IPS-11a (cell line): Measurements from ENCODE around the gene OXTR.

ENCODE experiments used
- H3K4me3 ChIP-seq: one replicate; pipeline ENCODE4 v1.5.1; 2013; ENCODE audit warnings: low read depth, low read length, control low read depth

OXTR gene

GRCh38 chr3:8769088-8769822 lies at the start of gene OXTR:
OXTR (minus strand) TSS chr3:8769613; CDS start chr3:8768187, 1,426 bp downstream.
- H3K4me3 ChIP-seq, result peak within 1 kb of the TSS; percentile 10

DNA sequence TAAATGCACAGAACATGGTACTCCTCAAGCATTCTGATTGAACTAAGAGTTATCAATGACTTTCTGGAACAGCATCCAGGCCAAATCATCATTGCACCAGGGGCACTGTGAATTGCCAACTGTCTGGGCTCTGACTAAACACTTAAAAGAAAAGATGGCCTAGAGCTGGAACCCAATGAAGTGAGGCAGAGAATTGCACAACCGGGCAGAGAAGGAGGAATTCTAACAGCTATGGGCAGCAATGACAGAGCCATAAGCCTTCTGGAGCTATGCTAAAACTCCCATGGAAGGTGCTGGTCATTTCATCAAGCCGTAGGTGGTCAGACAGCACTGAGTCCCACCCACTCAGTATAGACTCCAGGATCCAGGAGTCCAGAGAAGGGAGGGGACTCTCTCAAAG lies 48.1 kb upstream of the OXTR start:
- no peak overlapping the region for H3K4me3 ChIP-seq

GRCh38 chr3:8816106-8816505 lies 46.7 kb upstream of the OXTR start:
- H3K4me3 ChIP-seq, result no peak overlapping the region

GRCh38 chr3:8813411-8813810 lies 44.0 kb upstream of the OXTR start:
- no peak overlapping the region for H3K4me3 ChIP-seq

DNA sequence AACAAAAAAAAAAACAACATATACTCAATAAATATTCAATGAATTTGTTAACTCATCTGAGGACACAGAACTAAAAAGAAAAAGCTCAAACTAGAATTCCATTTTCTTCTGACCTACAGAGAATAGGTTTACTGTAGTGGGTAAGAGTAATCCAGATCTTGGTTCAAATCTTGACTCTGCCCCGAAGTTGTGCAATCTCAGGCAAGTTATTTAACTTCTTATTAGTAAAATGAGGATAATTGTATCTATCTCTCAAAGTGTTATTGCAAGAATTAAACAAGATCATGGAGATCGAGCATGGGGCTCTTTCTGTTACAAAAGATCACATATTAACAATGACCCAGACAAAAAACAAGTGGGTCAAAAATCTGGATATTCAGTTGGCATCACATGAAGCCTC lies 41.1 kb upstream of the OXTR start:
- H3K4me3 ChIP-seq, result no peak overlapping the region

GRCh38 chr3:8805774-8806173 lies 36.4 kb upstream of the OXTR start:
- no peak overlapping the region for H3K4me3 ChIP-seq

DNA sequence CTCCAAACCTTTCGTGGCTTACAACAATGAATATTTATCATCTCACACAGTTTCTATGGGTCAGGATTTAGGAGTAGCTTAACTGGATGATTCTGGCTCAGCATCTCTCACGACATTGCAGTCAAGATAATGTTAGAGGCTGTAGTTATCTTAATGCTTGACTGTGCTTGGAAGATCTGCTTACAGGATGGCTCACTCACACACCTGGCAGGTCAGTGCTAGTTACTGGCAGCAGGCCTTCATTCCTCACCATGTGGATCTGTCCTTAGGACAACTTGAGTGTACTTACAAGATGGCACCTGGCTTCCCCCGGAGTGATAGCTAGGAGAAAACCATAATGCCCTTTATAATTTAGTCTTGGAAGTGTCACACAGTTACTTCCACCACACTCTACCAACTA lies 32.8 kb upstream of the OXTR start:
- H3K4me3 ChIP-seq, result no peak overlapping the region

- H3K4me3 ChIP-seq, result no peak overlapping the region
Measured at GRCh38 chr3:8800016-8800415, 30.6 kb upstream of the OXTR start.

DNA sequence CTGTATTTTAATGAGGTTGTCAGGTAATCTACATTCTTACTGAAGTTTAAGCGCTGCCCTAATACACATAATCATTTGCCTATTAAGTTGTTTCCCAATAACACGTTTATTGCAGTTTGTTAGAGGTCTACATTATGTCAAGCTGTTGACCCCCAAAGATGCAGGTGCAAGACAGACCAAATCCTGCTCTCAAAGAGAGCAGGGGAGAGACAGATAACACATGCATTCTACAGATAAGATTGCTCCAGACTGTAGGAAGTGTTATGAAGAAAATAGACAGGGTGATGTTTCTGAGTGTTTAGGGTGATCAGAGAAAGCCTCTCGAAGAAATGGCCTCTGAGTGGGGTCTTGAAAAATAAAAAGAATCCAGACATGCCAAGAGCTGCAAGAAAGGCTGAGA lies 24.8 kb upstream of the OXTR start:
- no peak overlapping the region for H3K4me3 ChIP-seq

DNA sequence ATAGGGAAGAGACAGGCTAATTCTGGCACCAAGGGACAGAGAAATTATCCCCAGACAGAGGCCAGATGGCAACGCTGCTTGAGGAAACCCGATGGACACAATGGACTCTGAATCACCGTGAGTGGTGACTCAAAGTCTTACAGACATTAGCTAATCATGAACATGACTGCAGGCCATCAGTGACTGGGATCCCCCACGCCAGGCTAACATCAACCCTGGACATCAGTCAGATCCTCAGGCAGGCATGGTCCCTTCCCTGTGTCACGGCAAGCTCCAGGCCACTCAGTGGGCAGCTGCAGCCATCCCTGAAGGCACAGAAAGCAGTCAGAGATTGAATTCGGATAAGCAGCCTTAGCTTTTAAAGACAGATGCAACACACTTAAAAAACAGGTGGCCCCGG lies 23.8 kb upstream of the OXTR start:
- no peak overlapping the region for H3K4me3 ChIP-seq

DNA sequence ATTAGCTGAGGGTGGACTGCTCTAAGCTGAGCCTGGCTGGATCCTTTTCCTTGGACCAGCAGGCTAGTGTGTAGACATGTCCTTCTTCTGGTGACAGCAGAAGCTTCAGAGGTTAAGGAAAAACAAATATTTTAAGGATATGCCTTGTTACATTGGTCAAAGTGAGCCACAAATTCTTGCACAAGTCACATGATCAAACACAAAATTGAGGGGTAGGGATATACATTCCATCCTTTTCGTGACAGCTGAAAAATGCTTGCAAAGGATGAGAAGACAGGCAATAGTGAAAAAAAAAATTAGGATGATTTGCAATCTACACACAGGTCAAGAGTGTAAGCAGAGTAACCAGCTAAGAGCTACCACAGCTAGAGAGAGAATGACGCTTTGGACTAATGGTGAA lies 21.1 kb upstream of the OXTR start:
- no peak overlapping the region for H3K4me3 ChIP-seq

DNA sequence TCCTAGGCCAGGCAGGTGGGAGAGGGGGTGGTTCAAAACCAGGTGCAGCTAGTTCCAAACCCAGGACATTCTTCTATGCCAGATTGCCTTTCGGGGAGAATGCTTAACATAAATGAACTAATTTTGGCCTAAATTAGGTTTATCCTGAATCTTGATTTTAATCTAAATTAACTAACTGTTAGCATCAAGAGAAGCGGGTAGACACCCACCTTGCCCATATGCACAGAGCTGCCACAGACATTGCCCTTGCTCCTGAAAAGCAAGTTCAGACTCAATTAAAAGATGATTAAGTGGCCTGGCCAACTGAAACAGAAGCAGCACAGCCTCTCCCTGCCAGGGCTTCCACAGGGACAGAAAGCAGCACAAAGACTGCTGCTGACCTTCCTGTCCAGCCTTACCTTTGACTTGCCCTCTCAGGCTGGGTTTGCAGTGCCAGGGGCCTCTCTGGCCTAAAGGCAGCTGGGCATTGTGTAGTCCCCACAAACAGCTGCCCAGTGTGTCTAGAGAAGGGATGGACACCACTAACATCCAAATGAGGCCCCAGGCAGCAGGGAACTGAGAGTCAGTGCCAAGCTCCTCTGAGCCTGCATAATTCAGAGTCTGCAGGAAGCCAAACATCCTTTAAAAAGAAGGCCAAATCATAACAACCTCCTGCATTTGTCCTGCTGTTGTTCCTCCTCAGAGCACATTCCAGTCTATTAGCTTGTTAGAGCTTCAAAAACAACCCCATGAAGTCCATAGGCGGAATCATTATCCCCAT lies 15.4 kb upstream of the OXTR start:
- no peak overlapping the region for H3K4me3 ChIP-seq

- H3K4me3 ChIP-seq, result no peak overlapping the region
Measured at GRCh38 chr3:8780279-8780678, 10.9 kb upstream of the OXTR start.

GRCh38 chr3:8778475-8778874 lies 9.1 kb upstream of the OXTR start:
- no peak overlapping the region for H3K4me3 ChIP-seq

DNA sequence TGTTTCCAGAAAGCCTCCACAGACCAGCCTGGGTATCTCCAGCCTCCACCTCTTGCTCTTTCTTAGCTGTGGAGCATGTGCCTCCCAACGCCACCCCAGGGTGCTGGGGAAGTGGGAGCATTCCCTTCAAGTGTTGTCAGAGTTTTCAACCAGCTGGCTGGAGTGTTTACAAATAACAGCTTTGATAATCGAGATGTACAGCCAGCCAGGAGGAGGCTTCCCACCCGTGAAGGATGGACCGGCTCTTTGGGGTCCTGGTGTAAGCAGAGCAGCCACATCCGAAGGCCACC lies 8.5 kb upstream of the OXTR start:
- no peak overlapping the region for H3K4me3 ChIP-seq

DNA sequence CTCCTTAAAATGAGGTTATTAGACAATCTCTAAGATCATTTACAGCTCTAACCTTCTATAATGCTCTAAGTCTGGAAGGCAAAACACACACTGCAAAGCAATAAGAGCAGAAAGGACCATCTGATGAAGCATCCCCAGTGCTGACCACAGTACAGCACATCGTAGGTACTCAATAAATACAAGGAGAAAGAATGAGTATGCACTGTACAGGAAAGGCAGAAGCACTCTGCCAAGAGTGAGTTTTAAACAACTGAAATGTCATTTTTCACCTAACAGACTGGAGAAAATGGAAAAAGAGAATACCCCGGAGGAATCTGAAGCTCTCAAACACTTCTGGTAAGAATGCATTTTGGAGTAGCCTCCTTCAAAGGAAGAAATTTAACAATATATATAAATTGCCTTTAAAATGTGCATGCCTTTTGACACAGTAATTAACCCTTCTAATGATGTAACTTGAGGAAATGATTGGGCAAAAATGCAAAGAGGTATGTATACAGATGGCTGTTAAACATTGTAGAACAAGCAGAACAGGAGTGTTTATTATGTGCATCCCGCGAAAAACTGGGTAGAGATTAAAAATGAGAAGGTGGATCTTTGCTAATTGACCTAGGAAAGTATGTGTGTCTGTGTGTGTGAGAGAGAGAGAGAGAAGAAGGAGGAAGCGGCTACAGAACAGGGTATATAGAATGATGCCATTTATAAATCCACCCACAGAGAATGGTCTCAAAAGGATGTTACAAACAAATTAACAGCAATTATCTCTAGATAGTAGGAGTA lies 8.0 kb upstream of the OXTR start:
- H3K4me3 ChIP-seq, result no peak overlapping the region

GRCh38 chr3:8776406-8776805 lies 7.0 kb upstream of the OXTR start:
- H3K4me3 ChIP-seq, result no peak overlapping the region

DNA sequence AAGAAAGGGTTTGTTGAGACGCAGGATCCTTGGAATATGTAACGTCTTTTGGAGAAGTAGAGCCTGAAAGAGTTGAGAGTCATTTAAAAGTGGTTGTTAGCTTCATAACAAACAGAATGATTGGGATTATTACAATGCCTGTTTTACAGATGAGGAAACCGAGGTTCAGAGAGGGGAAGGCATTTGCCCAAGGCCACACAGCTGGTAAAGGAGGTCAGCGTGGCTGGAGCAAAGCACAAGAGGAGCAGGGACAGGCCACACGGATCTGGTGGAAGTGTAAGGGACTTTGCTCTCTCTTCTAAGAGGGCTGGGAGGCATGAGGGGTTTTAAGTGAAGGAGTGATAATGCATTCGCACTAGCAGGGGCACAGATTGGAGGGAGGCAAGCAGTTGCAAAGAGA lies 6.2 kb upstream of the OXTR start:
- no peak overlapping the region for H3K4me3 ChIP-seq

DNA sequence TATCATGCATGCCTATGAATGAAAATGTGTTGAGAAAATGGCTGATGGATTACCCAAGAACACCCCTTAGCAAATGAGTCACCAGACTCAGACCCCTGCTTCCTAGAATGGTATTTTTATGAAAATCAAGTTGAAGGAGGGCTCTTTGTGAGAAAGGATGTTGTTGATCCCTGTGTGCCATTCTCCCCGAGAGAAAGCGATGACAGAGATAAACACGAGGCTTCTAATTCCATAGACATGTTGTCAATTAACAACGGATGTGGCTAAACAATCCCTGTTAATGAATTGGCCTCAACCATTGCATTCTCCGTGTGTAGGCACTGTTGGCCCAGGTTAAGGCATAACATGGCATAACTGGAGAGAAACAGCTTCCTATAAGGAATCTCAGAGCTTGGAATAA lies 5.8 kb upstream of the OXTR start:
- no peak overlapping the region for H3K4me3 ChIP-seq

DNA sequence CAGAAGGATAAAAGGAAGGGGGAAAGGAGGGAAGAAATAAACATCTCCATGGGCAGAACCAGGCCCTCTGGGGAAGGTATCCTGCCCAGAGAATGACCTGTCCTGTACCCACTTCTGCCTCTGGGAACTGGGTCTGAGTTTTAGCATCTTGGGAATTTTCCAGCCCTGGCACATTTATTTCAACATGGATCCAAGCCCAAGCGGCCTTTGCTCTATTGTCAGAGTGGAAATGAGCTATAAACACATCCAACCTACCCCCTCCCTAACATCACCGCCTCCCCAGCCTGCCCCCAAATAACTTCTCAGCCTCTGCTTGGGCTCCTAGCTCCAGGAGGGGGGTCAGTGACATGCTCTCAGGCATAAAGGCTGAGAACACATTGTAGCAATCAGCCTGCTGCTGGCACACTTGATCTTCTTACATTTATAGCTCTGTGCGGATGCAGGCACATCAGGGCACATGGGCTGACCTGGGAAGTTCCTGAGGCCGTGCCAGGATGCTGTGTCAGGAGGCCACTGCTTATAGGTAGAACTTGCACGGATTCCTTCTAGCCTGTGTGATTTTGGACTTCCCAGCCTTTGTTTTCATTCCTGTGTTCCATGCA lies 4.6 kb upstream of the OXTR start:
- no peak overlapping the region for H3K4me3 ChIP-seq

GRCh38 chr3:8768364-8769087 lies 887 bp downstream of the OXTR start:
- peak overlapping the region; percentile 1 for H3K4me3 ChIP-seq
